CD4-positive, alpha-beta T cell (primary cell): ENCODE measurements around the gene KCNT2. TPM values are rescaled to one million over a fixed set of nuclear protein-coding genes. Genes with fewer than 3 reads are reported as not detected.
"Not testable (repeated sequence)": the region's sequence is repeated elsewhere in the genome, so short reads cannot be mapped to it uniquely, and the experiment has no call there.

Source experiments
- ATAC-seq: fragments of 200-7000 bp; cut with Tn5 transposase; one replicate; pipeline ENCODE4 v1.10.0; 2022; ENCODE audit warnings: mild to moderate bottlenecking; ENCODE audit not compliant: poor library complexity
- CTCF ChIA-PET: fragments of 350-600 bp; sonication (Branson Sonifier 250); formaldehyde crosslinking; loops from one replicate; lab custom pipeline; 2021; ENCODE audit warnings: antibody characterized with exemption, inconsistent platforms; lab: Charles Lee
- POLR2A ChIA-PET: fragments of 350-600 bp; sonication (Branson Sonifier 250); formaldehyde crosslinking; loops from one replicate; lab custom pipeline; 2021; ENCODE audit warnings: antibody characterized with exemption, inconsistent platforms; lab: Charles Lee
- DNase-seq, 14 experiments: peaks; one replicate each; pipeline ENCODE4 v3.0.0-alpha.2; 2013 to 2020; ENCODE audit warnings: mixed read lengths in 2 of 14
- H3K27ac ChIP-seq, 2 donors: one replicate each; pipeline versions ENCODE4 v1.5.1 to v1.7.0; 2013; ENCODE audit warnings: low read length in 2 of 2, low read depth in 1 of 2, mild to moderate bottlenecking in 1 of 2
- H3K27me3 ChIP-seq, 2 experiments: 1 replicate in 1 of 2; 2 replicates in 1 of 2; pipeline versions ENCODE4 v1.6.1 to v1.7.0; 2013; ENCODE audit warnings: low read length in 2 of 2, control low read depth in 1 of 2, mild to moderate bottlenecking in 1 of 2, moderate library complexity in 1 of 2; ENCODE audit not compliant: insufficient read depth in 2 of 2, control insufficient read depth in 1 of 2
- H3K36me3 ChIP-seq: one replicate; pipeline ENCODE4 v1.6.1; 2013; ENCODE audit warnings: low read length, control low read depth; ENCODE audit not compliant: insufficient read depth
- H3K4me1 ChIP-seq: one replicate; pipeline ENCODE4 v1.6.1; 2013; ENCODE audit warnings: low read length, control low read depth; ENCODE audit not compliant: insufficient read depth
- H3K4me3 ChIP-seq: one replicate; pipeline ENCODE4 v1.5.1; 2013; ENCODE audit warnings: mild to moderate bottlenecking, low read length, moderate library complexity
- H3K9me3 ChIP-seq, 2 experiments: 1 replicate in 1 of 2; 2 replicates in 1 of 2; pipeline versions ENCODE4 v1.6.1 to v1.7.0; 2013; ENCODE audit warnings: low read length in 2 of 2, mild to moderate bottlenecking in 2 of 2, control low read depth in 1 of 2, moderate library complexity in 1 of 2; ENCODE audit not compliant: control insufficient read depth in 1 of 2, insufficient read depth in 1 of 2
- H3K27ac Mint-ChIP-seq: one replicate; pipeline ENCODE4 v1.8.0; 2020; ENCODE audit warnings: mixed read lengths
- H3K27me3 Mint-ChIP-seq: one replicate; pipeline ENCODE4 v1.8.0; 2021; ENCODE audit warnings: mixed read lengths
- H3K36me3 Mint-ChIP-seq: one replicate; pipeline ENCODE4 v1.8.0; 2021; ENCODE audit warnings: low read depth, mixed read lengths
- H3K4me1 Mint-ChIP-seq: one replicate; pipeline ENCODE4 v1.8.0; 2021; ENCODE audit warnings: low read depth, mixed read lengths
- H3K4me3 Mint-ChIP-seq: one replicate; pipeline ENCODE4 v1.8.0; 2020; ENCODE audit warnings: mild to moderate bottlenecking, mixed read lengths
- H3K9me3 Mint-ChIP-seq: one replicate; pipeline ENCODE4 v1.8.0; 2020; ENCODE audit warnings: mixed read lengths
- CTCF ChIP-seq: fragments of 200-600 bp; IDR thresholded peaks from one replicate; pipeline ENCODE4 v1.8.0; 2022; ENCODE audit warnings: antibody characterized with exemption, mild to moderate bottlenecking
- intact Hi-C, 2 experiments: fragments of 100-400 bp; cut with DNase I in 1 of 2; cut with micrococcal nuclease in 1 of 2; formaldehyde crosslinking; loops; one replicate each; pipeline versions ENCODE4 v1.15.1 to v1.9.0; 2023 to 2025; cut with DNase I, micrococcal nuclease
- total RNA-seq, 174 experiments: library from RNA in 2 of 174; stranded (reverse) in 2 of 174; gene quantifications; one replicate each; pipeline ENCODE4 v1.2.3 and lab custom pipeline; 2021 to 2026

KCNT2 gene
- total RNA-seq, 2 experiments from 2014 or later, result not detected

GRCh38 chr1:196650403-196650802, 42.2 kb upstream of the KCNT2 start:
- Histone ChIP-seq H3K9me3 (no peaks in the 10 kb centered on the region), H3K27me3 (no peaks in the 10 kb centered on the region), H3K4me1 (no peaks in the 10 kb centered on the region), H3K36me3 (no peaks in the 10 kb centered on the region), H3K27ac (no peak overlapping the region), H3K4me3 (no peak overlapping the region)
- intact Hi-C loops, result no loop called here
- CTCF ChIA-PET, result no interaction called here
- H3K27ac Mint-ChIP-seq, result no peak overlapping the region
- no peak for TF ChIP-seq CTCF
- no peak overlapping the region for H3K4me3 Mint-ChIP-seq
- POLR2A ChIA-PET, result no interaction called here
- peaks cover 16% of the 10 kb centered on the region for H3K4me1 Mint-ChIP-seq
- H3K9me3 Mint-ChIP-seq, result no peaks in the 10 kb centered on the region
- DNase-seq (no peak), ATAC-seq (no peak)
- no peaks in the 10 kb centered on the region for H3K27me3 Mint-ChIP-seq
- H3K36me3 Mint-ChIP-seq, result no peaks in the 10 kb centered on the region

- CTCF ChIA-PET, result no interaction called here
- H3K4me1 Mint-ChIP-seq, result peaks cover 16% of the 10 kb centered on the region
- Histone ChIP-seq H3K4me1 (no peaks in the 10 kb centered on the region), H3K36me3 (no peaks in the 10 kb centered on the region), H3K9me3 (no peaks in the 10 kb centered on the region), H3K27me3 (no peaks in the 10 kb centered on the region), H3K27ac (no peak overlapping the region), H3K4me3 (no peak overlapping the region)
- no peak for TF ChIP-seq CTCF
- H3K27ac Mint-ChIP-seq, result no peak overlapping the region
- H3K4me3 Mint-ChIP-seq, result no peak overlapping the region
- no peak for DNase-seq
- no peaks in the 10 kb centered on the region for H3K9me3 Mint-ChIP-seq
- intact Hi-C loops, result no loop called here
- POLR2A ChIA-PET, result no interaction called here
- no peaks in the 10 kb centered on the region for H3K36me3 Mint-ChIP-seq
- no peak for ATAC-seq
- H3K27me3 Mint-ChIP-seq, result no peaks in the 10 kb centered on the region
These were observed 41.8 kb upstream of the KCNT2 start for GRCh38 chr1:196649990-196650389.

GRCh38 chr1:196640976-196641375, 32.7 kb upstream of the KCNT2 start:
- Histone ChIP-seq H3K4me1 (no peaks in the 10 kb centered on the region), H3K4me3 (no peak overlapping the region), H3K36me3 (no peaks in the 10 kb centered on the region), H3K9me3 (no peaks in the 10 kb centered on the region), H3K27ac (no peak overlapping the region), H3K27me3 (no peaks in the 10 kb centered on the region)
- Mint-ChIP-seq H3K27me3 (no peaks in the 10 kb centered on the region), H3K36me3 (no peaks in the 10 kb centered on the region), H3K27ac (no peak overlapping the region), H3K9me3 (no peaks in the 10 kb centered on the region), H3K4me1 (no peaks in the 10 kb centered on the region), H3K4me3 (no peak overlapping the region)
- ChIA-PET CTCF (no interaction called here), POLR2A (no interaction called here)
- DNase-seq (no peak), ATAC-seq (no peak)
- no peak for TF ChIP-seq CTCF
- intact Hi-C loops, result no loop called here

GRCh38 chr1:196639291-196639690, 31.1 kb upstream of the KCNT2 start:
- H3K27me3 Mint-ChIP-seq, H3K27ac ChIP-seq, H3K27me3 ChIP-seq, H3K27ac Mint-ChIP-seq, POLR2A ChIA-PET, H3K4me3 Mint-ChIP-seq, H3K9me3 ChIP-seq, H3K4me3 ChIP-seq, H3K4me1 ChIP-seq, H3K4me1 Mint-ChIP-seq, H3K36me3 Mint-ChIP-seq, H3K36me3 ChIP-seq, CTCF ChIA-PET, ATAC-seq, DNase-seq, intact Hi-C loops, H3K9me3 Mint-ChIP-seq: not testable (repeated sequence)
